GM13977 (cell line): Measurements from ENCODE around the gene CCDC188.

Experiments used
- DNase-seq: peaks from one replicate; pipeline ENCODE4 v3.0.0; 2012; ENCODE audit warnings: low spot score
- CTCF ChIP-seq: IDR thresholded peaks from 2 replicates; pipeline ENCODE4 v1.5.1; 2012; ENCODE audit warnings: mild to moderate bottlenecking, control low read depth; ENCODE audit not compliant: insufficient read depth; ENCODE audit errors: extremely low read depth, missing control alignments
- in situ Hi-C: fragments of 300-500 bp; cut with MboI; formaldehyde crosslinking; loops from one replicate; pipeline ENCODE4 v1.12.0; 2022; ENCODE audit warnings: low sequenced_read_pairs, low pct_unique_long_range_greater_than_20kb, mixed read lengths, inconsistent platforms; ENCODE audit not compliant: unreplicated experiment

Gene CCDC188

GRCh38 chr22:20101638-20102037, 49.2 kb downstream of the CCDC188 start:
- TF ChIP-seq CTCF = no peak
- DNase-seq = no peak
- in situ Hi-C loops = no loop called here

- in situ Hi-C loops = no loop called here
- DNase-seq = no peak
- TF ChIP-seq CTCF = no peak
Observed at GRCh38 chr22:20099099-20099711, 51.6 kb downstream of the CCDC188 start.
